Measurements from ENCODE around the gene SPARC.

Gene SPARC

DNA sequence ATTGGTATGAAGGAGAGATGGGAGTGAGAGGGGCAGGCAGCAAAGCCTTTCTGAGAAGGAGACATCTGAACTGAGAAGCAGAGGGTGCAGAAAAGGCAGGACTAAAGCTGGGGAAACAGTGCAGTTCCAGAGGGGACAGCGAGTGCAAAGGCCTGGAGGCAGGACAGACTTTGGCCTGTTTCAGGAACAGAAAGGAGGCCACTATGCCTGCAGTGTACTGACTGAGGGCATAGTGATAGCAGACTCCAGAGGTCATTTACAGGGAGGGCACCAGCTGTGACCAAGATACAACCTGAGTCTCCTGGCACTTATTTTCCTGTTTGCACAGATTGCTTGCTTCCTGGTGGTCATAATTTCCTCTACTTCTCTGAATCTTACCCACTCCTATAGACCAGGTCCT is 29.6 kb downstream of the SPARC start:
- DNase-seq, result no peak

- DNase-seq, result no peak
Measured at GRCh38 chr5:151656311-151656710, 30.4 kb downstream of the SPARC start.

DNA sequence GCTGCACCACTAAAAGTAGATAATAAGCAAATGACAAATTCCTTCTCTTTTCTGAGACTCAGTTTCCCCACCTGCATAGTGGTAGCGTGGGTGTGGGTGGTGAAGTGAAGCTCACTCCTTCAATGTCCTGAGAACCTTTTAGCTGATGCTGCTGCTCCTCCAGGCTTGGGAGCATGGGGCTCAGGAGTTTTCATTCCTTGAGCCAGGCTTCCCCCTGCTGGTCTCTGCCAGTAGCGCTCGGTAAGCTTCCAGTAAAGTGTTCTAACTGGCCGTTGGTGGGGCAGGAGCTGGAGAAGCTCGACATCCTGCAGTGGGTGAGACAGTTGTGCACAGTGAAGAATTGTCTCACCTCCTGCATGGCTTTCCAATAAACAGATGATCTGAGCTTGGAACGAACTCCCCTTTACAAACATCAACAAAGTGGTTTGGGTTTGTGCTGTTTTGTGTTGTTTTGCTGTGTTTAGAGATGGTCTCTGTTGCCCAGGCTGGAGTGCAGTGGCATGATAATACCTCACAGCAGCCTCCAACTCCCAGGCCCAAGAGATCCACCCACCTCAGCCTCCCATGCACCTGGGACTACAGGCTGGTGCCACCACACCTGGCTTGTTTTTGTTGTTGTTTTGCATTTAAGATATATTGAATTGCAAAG is 34.6 kb downstream of the SPARC start:
- peak; percentile 74 for DNase-seq

- no peak for DNase-seq
Measured at GRCh38 chr5:151648988-151649387, 37.7 kb downstream of the SPARC start.

DNA sequence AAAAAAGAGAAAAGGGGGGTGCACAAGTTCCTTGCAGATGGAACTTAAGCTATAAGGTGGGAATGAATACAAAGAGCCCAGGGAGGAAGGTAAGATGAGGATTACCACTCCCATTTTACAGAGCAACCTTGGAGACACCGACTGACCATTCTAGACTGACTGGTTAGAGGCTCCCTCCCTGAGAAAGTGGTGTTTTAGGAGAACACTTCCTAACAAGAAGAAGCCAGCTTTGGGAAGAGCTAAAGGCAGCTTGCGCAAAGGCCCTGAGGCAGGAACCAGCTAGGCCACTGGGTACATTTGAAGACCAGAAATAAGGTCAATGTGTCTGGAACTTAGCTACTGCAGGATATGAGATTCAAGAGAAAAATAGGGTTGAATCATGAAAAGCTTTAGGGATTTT is 38.6 kb downstream of the SPARC start:
- DNase-seq, result no peak

GRCh38 chr5:151647320-151647861 is 39.3 kb downstream of the SPARC start:
- no peak for DNase-seq

- DNase-seq, result no peak
Measured at GRCh38 chr5:151646334-151646733, 40.4 kb downstream of the SPARC start.

GRCh38 chr5:151643388-151643787 is 43.3 kb downstream of the SPARC start:
- DNase-seq, result no peak

GRCh38 chr5:151642472-151643140 is 44.1 kb downstream of the SPARC start:
- no peak for DNase-seq

DNA sequence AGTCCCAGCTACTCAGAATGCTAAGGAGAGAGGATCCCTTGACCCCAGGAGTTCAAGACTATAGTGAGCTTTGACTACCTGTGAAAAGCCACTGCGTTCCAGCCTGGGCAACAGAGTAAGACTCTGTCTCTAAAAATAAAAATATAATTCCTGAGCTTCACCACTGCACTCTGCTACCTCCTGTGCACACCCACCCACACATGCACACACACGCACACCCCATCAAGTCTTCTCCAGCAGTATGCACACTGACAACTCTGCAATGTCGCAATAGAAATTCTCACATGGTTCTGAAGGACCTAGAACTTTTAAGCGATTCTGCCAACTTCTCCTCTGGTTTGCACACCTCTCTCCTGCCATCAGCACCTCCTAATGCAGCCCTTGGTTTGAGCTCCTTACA is 48.1 kb downstream of the SPARC start:
- DNase-seq, result no peak

DNA sequence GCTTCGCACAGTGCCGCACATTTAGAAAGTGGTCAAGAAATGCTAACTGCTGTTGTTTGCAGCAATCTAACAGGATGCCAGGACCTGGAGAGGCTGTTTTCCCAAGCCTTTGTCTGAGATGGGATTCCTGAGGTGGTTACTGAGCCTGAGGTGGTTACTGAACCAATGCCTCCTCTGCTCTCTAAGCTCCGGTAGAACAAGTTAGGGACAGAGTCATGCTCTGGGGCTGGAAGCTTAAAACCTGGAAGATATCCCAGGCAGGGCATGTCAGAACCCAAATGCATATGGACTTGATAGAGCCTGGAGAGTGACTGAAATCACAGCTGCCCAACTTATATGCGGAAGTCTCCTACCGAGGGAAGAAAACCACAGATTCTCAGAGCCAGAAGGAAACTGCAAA is 49.0 kb downstream of the SPARC start:
- DNase-seq, result no peak

GRCh38 chr5:151633892-151634291 is 52.8 kb downstream of the SPARC start:
- no peak for DNase-seq

- no peak for DNase-seq
Measured at GRCh38 chr5:151632941-151633340, 53.8 kb downstream of the SPARC start.

- DNase-seq, result no peak
Measured at GRCh38 chr5:151632524-151632923, 54.2 kb downstream of the SPARC start.

GRCh38 chr5:151631941-151632340 is 54.8 kb downstream of the SPARC start:
- DNase-seq, result no peak

- no peak for DNase-seq
Measured at GRCh38 chr5:151630088-151630487, 56.6 kb downstream of the SPARC start.

DNA sequence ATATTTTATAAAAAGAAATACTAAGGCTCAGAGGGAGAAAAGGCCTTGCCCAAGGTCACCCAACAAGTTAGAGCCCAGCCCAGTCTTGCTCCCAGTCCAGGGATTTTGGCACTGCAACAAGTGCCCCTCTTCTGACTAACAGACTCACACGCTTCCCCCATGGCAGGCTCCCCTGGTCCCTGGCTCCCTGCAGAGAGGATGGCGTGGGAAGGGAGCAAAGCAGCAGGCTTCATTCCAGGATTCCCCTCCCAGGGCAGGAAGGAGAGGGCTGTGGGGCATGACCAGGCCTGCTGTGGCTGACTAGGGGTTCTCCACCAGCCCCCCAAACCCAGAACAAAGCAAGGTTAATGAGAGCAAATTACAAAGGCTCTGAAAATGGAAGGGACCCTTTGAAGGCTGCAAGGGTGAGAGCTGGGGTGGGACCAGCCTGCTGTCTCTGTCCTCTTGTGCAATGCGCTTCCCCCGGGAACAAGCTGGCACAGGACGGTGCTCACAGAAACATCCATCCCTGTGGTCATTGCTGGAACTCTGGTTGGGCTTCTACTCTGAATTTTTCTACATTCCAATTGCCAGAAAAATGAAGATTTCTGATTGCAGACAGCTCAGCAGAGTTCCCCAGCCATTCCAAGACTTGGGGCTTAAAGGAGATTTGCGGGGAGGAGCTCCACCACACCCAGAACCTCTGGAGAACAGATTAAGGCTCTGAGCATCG is 58.4 kb downstream of the SPARC start:
- DNase-seq, result no peak

DNA sequence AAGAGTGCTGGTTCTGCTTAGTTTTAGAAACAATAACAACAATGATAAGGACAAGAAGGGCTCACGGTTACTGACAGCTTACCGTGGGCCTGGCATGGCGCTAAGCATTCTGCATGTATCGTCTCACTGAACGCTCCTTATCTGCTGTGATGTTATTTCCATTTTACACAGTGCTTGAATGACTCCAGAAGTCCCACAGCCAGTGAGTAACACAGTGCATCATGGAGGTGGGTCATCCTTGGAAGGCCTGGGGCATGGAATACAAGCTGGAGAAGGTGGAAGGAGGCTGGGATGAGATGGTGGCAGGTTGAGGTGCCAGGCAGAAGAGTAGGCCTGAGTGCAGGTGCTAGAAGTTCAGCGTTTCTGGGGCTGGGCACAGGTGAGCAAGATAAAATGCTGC is 59.1 kb downstream of the SPARC start:
- no peak for DNase-seq

DNA sequence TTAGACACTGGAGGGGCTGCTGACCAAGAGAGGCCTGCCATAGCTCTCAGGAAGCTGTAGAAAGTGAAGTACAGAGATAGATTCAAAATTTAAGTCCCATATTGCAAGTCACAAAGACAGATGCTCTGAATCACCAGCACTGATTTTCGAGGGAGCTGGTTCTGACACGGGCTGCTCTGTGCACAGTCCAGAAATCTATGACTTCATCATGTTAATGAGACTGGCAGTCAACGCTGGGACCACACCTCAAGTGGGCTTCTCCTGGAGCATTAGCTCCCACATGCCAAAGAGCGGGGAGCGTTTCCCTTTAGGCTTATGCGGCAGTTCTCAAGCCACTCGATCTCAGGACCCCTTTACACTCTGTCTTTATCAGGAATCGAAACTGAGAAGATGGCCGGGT is 61.4 kb downstream of the SPARC start:
- DNase-seq, result no peak

GRCh38 chr5:151624476-151624875 is 62.2 kb downstream of the SPARC start:
- no peak for DNase-seq

DNA sequence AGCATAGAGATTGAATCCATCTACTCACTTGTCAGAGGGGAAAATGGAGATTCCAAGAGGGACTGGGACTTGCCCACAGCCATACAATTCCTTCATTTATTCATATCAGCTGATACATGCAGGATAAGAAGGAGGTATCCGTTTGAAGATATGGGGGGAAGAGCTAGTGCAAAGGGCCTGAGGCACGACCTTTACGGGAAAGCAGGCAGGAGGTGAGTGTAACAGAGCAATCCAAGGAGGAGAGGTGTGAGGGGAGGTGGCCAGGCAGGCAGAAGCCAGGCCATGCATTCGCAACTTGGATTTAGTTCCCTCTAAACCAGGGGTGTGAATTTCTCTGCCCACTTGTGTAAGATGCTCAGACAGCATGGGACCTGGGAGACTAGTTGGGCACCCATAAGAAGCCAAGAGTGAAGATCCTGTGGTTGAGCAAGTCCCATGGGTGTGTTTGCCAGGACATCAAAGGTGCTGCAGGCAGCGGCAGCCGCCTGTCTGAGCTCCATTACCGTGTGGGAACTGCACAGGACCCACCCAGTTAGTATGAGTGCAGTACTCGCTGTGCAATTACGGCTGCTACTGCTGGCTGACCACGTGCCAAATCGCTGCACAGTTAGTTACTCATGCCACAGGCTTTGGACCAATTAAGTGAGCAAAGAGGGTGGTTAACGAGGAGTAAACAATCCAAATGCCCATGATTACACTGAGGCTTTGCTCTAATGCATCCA is 64.2 kb downstream of the SPARC start:
- no peak for DNase-seq

DNA sequence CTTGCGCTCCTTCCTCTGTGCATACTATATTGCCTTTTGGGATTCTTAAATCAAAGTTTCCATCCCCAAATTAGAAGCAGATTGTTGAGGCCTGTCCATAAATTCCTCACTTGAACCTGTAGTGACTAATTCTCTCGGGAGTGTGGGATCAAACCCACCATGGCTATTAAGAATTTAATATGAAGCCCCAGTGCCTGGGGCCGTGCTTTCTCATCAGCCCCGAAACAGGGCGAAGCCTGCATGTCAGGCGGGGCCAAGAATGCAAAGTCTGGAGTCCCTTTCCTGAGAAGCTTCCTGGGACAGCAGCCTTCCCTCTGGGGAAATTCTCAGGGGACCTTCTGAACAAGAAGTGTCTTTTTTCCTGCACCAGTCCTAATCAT is 66.3 kb downstream of the SPARC start:
- DNase-seq, result no peak

DNA sequence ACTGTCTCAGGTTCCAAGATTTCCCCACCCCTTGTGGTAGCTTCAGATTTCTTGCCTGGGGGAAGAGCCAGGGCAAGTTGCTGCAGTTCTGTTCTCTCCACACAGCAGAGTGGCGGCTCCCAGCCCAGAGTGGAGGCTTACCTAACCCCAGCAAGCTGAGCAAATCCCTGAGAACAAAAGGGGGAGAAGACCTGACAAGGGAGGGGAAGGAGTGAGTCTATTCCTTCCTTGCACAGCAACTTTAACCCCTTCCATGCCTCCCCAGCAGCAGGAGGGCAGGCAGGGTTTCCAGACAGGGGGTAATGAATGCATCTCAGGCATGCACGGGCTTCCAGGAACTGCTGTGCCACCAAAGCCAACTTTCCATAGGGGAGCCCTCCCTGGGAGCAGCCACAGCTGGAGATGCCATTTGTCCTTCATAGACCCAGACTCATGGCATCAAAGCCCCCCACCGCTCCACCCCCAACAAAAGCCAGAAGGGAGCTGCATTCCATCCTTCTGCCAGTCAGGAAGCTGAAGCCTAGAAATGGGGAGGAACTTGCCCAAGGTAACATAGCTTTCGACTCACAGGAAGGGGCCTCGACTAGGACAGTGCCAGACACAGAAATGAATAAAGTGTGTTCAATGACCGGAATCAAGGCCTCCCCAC is 66.8 kb downstream of the SPARC start:
- no peak for DNase-seq
